PC-9 (cell line): ENCODE results near the gene F12. TPM values are rescaled to one million over a fixed set of nuclear protein-coding genes. Genes with fewer than 3 reads are reported as not detected.
A peak's percentile ranks its signal among the peaks of the same experiment; 100 is the strongest.

ENCODE experiments used
- BruUV-seq: library from RNA; stranded (reverse); fragments of 400-500 nt; replicated peaks from 2 replicates; lab custom pipeline; 2021; lab: Mats Ljungman, UMichigan
- CTCF ChIA-PET: fragments of 300-600 bp; sonication (Branson Sonifier 250); formaldehyde crosslinking; loops from one replicate; lab custom pipeline; 2022; ENCODE audit warnings: antibody characterized with exemption; lab: Charles Lee
- POLR2A ChIA-PET: fragments of 300-600 bp; sonication (Branson Sonifier 250); formaldehyde crosslinking; loops from one replicate; lab custom pipeline; 2022; ENCODE audit warnings: antibody characterized with exemption; ENCODE audit not compliant: unreplicated experiment; lab: Charles Lee
- DNase-seq, 2 experiments: peaks; one replicate each; pipeline versions ENCODE4 v3.0.0 to v3.0.0-alpha.2; 2015 to 2022; ENCODE audit warnings: mixed read lengths in 1 of 2
- H2AFZ ChIP-seq: fragments of 200-600 bp; sonication (generic); 2 replicates; pipeline ENCODE4 v1.8.1; 2017; ENCODE audit warnings: antibody characterized with exemption
- H3F3A ChIP-seq: fragments of 200-600 bp; sonication (generic); 2 replicates; pipeline ENCODE4 v1.8.1; 2017; ENCODE audit warnings: antibody characterized with exemption, mild to moderate bottlenecking, low read depth; ENCODE audit not compliant: insufficient read depth
- H3K27ac ChIP-seq: fragments of 200-600 bp; sonication (generic); 2 replicates; pipeline ENCODE4 v1.6.1; 2016; ENCODE audit warnings: mixed run types
- H3K27me3 ChIP-seq: fragments of 200-600 bp; sonication (generic); 2 replicates; pipeline ENCODE4 v1.6.1; 2016; ENCODE audit warnings: low read depth, mixed run types; ENCODE audit not compliant: insufficient read depth
- H3K36me3 ChIP-seq: fragments of 200-600 bp; sonication (generic); 2 replicates; pipeline ENCODE4 v1.6.1; 2016; ENCODE audit warnings: low read depth, mixed run types
- H3K4me1 ChIP-seq: fragments of 200-600 bp; sonication (generic); replicated peaks from 2 replicates; pipeline ENCODE4 v1.6.1; 2016; ENCODE audit warnings: mixed run types; ENCODE audit not compliant: insufficient read depth
- H3K4me2 ChIP-seq: fragments of 200-600 bp; sonication (generic); 2 replicates; pipeline ENCODE4 v1.6.1; 2017; ENCODE audit warnings: mixed run types
- H3K4me3 ChIP-seq: fragments of 200-600 bp; sonication (generic); 2 replicates; pipeline ENCODE4 v1.6.1; 2016; ENCODE audit warnings: mixed run types
- H3K79me2 ChIP-seq: fragments of 200-600 bp; sonication (generic); 2 replicates; pipeline ENCODE4 v1.6.1; 2017; ENCODE audit warnings: low read depth, mixed run types
- H3K9me2 ChIP-seq: fragments of 200-600 bp; sonication (generic); 2 replicates; pipeline ENCODE4 v1.8.1; 2017; ENCODE audit warnings: mild to moderate bottlenecking; ENCODE audit not compliant: insufficient read depth
- H3K9me3 ChIP-seq: fragments of 200-600 bp; sonication (generic); 2 replicates; pipeline ENCODE4 v1.8.1; 2016; ENCODE audit warnings: low read depth; ENCODE audit not compliant: insufficient read depth
- H4K20me1 ChIP-seq: fragments of 200-600 bp; sonication (generic); 2 replicates; pipeline ENCODE4 v1.8.1; 2017; ENCODE audit not compliant: insufficient read depth
- EZH2 ChIP-seq: fragments of 200-600 bp; sonication (generic); IDR thresholded peaks from 2 replicates; pipeline ENCODE4 v1.8.0; 2017; ENCODE audit warnings: antibody characterized with exemption, low read depth
- intact Hi-C: fragments of 100-400 bp; cut with micrococcal nuclease; formaldehyde crosslinking; loops from one replicate; pipeline ENCODE4 v1.10.0; 2022; ENCODE audit not compliant: unreplicated experiment
- total RNA-seq: library from RNA; stranded (reverse); gene quantifications from 2 replicates; pipeline ENCODE4 v1.2.3, GENCODE V29; 2021
- TF ChIP-seq, protein P1 (sequence below): fragments of 200-600 bp; sonication (generic); conservative IDR thresholded peaks from 2 replicates; pipeline ENCODE4 v1.6.1; 2017; ENCODE audit warnings: mixed run types, antibody characterized with exemption, mild to moderate bottlenecking, moderate library complexity

F12 gene
- total RNA-seq, 1 experiment from 2014 or later = 14.5 TPM

DNA sequence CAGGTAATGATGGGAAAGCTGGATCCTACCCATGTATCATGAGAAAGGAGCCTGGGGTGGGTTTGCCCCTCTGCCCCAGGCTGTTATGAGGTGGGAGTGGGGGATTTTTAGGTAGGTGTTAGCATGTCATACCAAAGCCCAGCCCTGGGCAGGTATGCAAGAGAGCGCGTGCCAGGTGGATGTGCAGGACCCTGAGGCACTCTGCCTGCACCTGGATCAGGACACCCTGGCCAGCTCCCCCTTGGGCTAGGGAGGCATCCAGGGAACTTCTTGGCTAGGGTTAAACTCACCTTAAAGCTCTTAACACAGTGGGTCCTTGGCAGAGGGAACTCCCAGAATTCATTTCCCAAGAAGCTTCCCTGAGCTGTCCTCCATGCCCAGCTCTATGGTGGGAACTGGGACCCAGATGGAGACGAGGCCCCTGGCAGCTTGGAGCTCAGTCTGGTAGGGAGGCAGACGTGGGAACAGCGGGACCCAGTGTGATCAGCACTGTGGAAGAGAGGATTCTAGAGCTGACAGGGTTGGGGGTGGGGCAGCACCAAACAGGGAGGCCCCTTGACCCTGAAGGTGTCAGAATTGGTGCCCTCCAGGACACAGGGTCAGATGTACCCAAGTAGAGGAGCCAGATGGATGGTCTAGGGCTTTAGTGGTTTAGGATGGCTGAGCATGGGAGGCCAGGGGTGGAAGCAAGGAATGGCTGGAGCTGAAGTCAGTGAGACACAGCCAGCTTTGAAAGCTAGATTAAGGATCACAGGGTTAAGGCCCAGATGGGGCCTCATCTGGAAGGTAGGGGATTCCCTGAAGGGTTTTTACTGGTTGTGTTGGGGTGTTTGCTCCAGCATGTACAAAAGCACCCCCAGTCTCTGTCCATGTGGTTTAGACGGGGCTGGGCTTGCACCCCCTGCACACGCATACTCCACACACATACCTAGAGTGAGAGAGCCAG, 35.0 kb upstream of the F12 start:
- Histone ChIP-seq H3K79me2 (peaks cover 28% of the 10 kb centered on the region), H3F3A (peaks cover 52% of the 10 kb centered on the region), H4K20me1 (peaks cover 22% of the 10 kb centered on the region), H3K9me2 (no peaks in the 10 kb centered on the region), H3K4me3 (no peak overlapping the region), H3K27ac (no peak overlapping the region), H3K27me3 (no peaks in the 10 kb centered on the region), H2AFZ (no peak overlapping the region), H3K9me3 (no peaks in the 10 kb centered on the region), H3K4me1 (peaks cover 18% of the 10 kb centered on the region), H3K4me2 (no peak overlapping the region), H3K36me3 (no peaks in the 10 kb centered on the region; the same call in 1 of the 2 replicates)
- intact Hi-C loops = no loop called here
- POLR2A ChIA-PET = interaction anchor here (0.7 kb wide), 1 partner anchor 18 kb away, joined by 10 read pairs; the partner anchor contains the start of gene GRK6
- TF ChIP-seq, protein P1, sequence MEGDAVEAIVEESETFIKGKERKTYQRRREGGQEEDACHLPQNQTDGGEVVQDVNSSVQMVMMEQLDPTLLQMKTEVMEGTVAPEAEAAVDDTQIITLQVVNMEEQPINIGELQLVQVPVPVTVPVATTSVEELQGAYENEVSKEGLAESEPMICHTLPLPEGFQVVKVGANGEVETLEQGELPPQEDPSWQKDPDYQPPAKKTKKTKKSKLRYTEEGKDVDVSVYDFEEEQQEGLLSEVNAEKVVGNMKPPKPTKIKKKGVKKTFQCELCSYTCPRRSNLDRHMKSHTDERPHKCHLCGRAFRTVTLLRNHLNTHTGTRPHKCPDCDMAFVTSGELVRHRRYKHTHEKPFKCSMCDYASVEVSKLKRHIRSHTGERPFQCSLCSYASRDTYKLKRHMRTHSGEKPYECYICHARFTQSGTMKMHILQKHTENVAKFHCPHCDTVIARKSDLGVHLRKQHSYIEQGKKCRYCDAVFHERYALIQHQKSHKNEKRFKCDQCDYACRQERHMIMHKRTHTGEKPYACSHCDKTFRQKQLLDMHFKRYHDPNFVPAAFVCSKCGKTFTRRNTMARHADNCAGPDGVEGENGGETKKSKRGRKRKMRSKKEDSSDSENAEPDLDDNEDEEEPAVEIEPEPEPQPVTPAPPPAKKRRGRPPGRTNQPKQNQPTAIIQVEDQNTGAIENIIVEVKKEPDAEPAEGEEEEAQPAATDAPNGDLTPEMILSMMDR = no peak
- TF ChIP-seq EZH2 = no peak
- no peak for DNase-seq
- no TSS peak for BruUV-seq
- CTCF ChIA-PET = no interaction called here

DNA sequence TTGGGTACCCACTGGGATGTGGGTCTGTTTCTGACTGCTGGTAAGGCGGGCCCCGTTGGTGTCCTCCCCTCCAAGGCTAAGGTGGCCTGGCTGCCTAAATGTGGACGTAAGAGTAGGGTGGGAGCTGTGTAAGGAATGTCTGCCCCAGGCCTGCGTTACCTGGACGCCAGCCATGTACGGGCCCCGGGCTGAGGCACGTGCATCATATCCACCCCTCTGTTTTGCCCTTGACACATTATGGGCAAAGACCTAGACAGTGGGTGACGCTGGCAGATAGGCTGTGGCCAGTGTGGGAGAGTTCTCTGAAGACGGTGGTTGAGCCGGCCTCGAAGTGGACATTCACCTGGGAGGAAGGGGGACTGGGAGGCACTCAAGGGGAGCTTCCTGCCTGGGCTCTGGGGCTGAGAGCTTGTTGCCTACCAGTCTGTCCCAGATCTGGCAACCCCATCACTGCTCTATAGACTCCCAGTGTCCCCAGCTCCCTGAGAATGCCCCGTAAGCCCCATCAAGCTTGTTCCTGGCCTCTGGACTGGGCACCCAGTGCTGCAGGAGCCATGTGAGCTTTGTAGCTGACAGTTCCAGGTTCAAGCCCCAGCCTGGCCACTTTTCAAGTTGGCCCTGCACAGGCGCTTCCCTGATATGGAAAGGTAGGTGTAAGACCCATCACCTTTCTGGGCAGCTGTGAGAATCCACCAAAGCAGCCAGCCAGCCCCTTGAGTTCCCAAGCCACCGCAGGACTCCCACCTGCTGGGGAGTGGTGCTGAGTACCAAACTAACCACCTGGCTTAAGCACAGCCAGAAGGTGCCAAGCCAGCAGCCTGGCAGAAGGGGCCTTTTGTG, 34.0 kb upstream of the F12 start:
- Histone ChIP-seq H3K9me3 (no peaks in the 10 kb centered on the region), H3K79me2 (peaks cover 19% of the 10 kb centered on the region), H3K4me1 (peaks cover 8% of the 10 kb centered on the region), H3K4me2 (no peak overlapping the region), H3K4me3 (no peak overlapping the region), H3K27ac (no peak overlapping the region), H3K27me3 (no peaks in the 10 kb centered on the region), H2AFZ (no peak overlapping the region), H3K9me2 (no peaks in the 10 kb centered on the region), H4K20me1 (peaks cover 22% of the 10 kb centered on the region), H3F3A (peaks cover 52% of the 10 kb centered on the region), H3K36me3 (no peaks in the 10 kb centered on the region; the same call in 1 of the 2 replicates)
- BruUV-seq = no TSS peak
- DNase-seq = peak in 1 of 2 experiments; percentile 13
- intact Hi-C loops = no loop called here
- ChIA-PET CTCF (no interaction called here), POLR2A (interaction anchor here (0.6 kb wide), 2 partner anchors 53 to 115 kb away, joined by 3 to 4 read pairs; no protein-coding TSS in a partner anchor)
- TF ChIP-seq, protein P1 = no peak
- TF ChIP-seq EZH2 = no peak
